B cell (primary cell): Measurements from ENCODE around the gene LOX. TPM values are rescaled to one million over a fixed set of nuclear protein-coding genes. Genes with fewer than 3 reads are reported as not detected.

Experiments
- ATAC-seq: fragments of 200-7000 bp; cut with Tn5 transposase; one replicate; pipeline ENCODE4 v1.10.0; 2021; ENCODE audit warnings: low read depth, mild to moderate bottlenecking, moderate number of reproducible peaks, moderate library complexity
- CTCF ChIA-PET: fragments of 350-600 bp; sonication (Branson Sonifier 250); formaldehyde crosslinking; loops from one replicate; lab custom pipeline; 2021; ENCODE audit warnings: antibody characterized with exemption, inconsistent platforms; lab: Charles Lee
- POLR2A ChIA-PET: fragments of 350-600 bp; sonication (Branson Sonifier 250); formaldehyde crosslinking; loops from one replicate; lab custom pipeline; 2021; ENCODE audit warnings: antibody characterized with exemption; lab: Charles Lee
- DNase-seq: peaks from one replicate; pipeline ENCODE4 v3.0.0; 2013
- H2AFZ ChIP-seq: 2 replicates; pipeline ENCODE4 v1.6.1; 2012; ENCODE audit warnings: mild to moderate bottlenecking, low read depth, low read length; ENCODE audit not compliant: insufficient read depth, poor library complexity, severe bottlenecking
- H3K27ac ChIP-seq, 2 donors: 1 replicate in 1 of 2; 2 replicates in 1 of 2; pipeline ENCODE4 v1.5.1; 2012 to 2013; ENCODE audit warnings: low read length in 2 of 2, mild to moderate bottlenecking in 2 of 2, moderate library complexity in 1 of 2
- H3K27me3 ChIP-seq, 4 experiments: fragments of 200-600 bp in 1 of 4; sonication (generic) in 1 of 4; replicated peaks in 1 of 4; 1 replicate in 2 of 4; 2 replicates in 2 of 4; pipeline versions ENCODE4 v1.6.1 to v1.7.0; 2013 to 2016; ENCODE audit warnings: low read length in 3 of 4, mild to moderate bottlenecking in 2 of 4, mixed read lengths in 1 of 4, moderate library complexity in 1 of 4; ENCODE audit not compliant: insufficient read depth in 4 of 4, control insufficient read depth in 3 of 4; ENCODE audit errors: control extremely low read depth in 1 of 4
- H3K36me3 ChIP-seq, 2 experiments: replicated peaks in 1 of 2; 1 replicate in 1 of 2; 2 replicates in 1 of 2; pipeline versions ENCODE4 v1.6.1 to v1.7.1; 2013; ENCODE audit warnings: low read length in 1 of 2; ENCODE audit not compliant: insufficient read depth in 2 of 2, control insufficient read depth in 1 of 2; ENCODE audit errors: control extremely low read depth in 1 of 2, extremely low read depth in 1 of 2
- H3K4me1 ChIP-seq, 2 donors: fragments of 200-600 bp in 1 of 2; sonication (generic) in 1 of 2; 1 replicate in 1 of 2; 2 replicates in 1 of 2; pipeline versions ENCODE4 v1.5.1 to v1.6.1; 2013 to 2017; ENCODE audit warnings: low read length in 2 of 2; ENCODE audit not compliant: control insufficient read depth in 2 of 2, insufficient read depth in 2 of 2
- H3K4me2 ChIP-seq: replicated peaks from 2 replicates; pipeline ENCODE3; 2012; ENCODE audit warnings: mild to moderate bottlenecking, low read depth, low read length; ENCODE audit not compliant: poor library complexity, severe bottlenecking
- H3K4me3 ChIP-seq, 5 experiments: fragments of 200-600 bp in 1 of 5; sonication (generic) in 1 of 5; 1 replicate in 3 of 5; 2 replicates in 2 of 5; pipeline versions ENCODE4 v1.5.1 to v1.7.0; 2011 to 2016; ENCODE audit warnings: low read length in 4 of 5, mild to moderate bottlenecking in 4 of 5, low read depth in 2 of 5, control low read depth in 1 of 5, moderate library complexity in 1 of 5; ENCODE audit not compliant: insufficient read depth in 1 of 5; ENCODE audit errors: control extremely low read depth in 1 of 5, extremely low read depth in 1 of 5
- H3K79me2 ChIP-seq: fragments of 200-600 bp; sonication (generic); one replicate; pipeline ENCODE4 v1.6.0; 2016; ENCODE audit warnings: low read length; ENCODE audit not compliant: control insufficient read depth, insufficient read depth
- H3K9ac ChIP-seq: fragments of 200-600 bp; sonication (generic); 2 replicates; pipeline ENCODE4 v1.6.1; 2017; ENCODE audit warnings: mild to moderate bottlenecking, low read length, moderate library complexity
- H3K9me3 ChIP-seq, 3 donors: one replicate each; pipeline versions ENCODE4 v1.6.1 to v1.7.1; 2013; ENCODE audit warnings: low read length in 2 of 3; ENCODE audit not compliant: control insufficient read depth in 2 of 3, insufficient read depth in 1 of 3; ENCODE audit errors: control extremely low read depth in 1 of 3
- H4K20me1 ChIP-seq: 2 replicates; pipeline ENCODE4 v1.6.0; 2012; ENCODE audit warnings: mild to moderate bottlenecking, low read length; ENCODE audit not compliant: insufficient read depth, control insufficient read depth, poor library complexity, severe bottlenecking
- H3K27ac Mint-ChIP-seq: one replicate; pipeline ENCODE4 v1.8.0; 2021; ENCODE audit warnings: mixed read lengths
- H3K27me3 Mint-ChIP-seq: one replicate; pipeline ENCODE4 v1.8.0; 2021; ENCODE audit warnings: mixed read lengths
- H3K4me1 Mint-ChIP-seq: one replicate; pipeline ENCODE4 v1.8.0; 2021; ENCODE audit warnings: mixed read lengths
- H3K4me3 Mint-ChIP-seq: one replicate; pipeline ENCODE4 v1.8.0; 2021; ENCODE audit warnings: mixed read lengths
- H3K9me3 Mint-ChIP-seq: one replicate; pipeline ENCODE4 v1.8.0; 2022; ENCODE audit warnings: mixed read lengths; ENCODE audit not compliant: insufficient read depth
- EZH2 ChIP-seq: IDR thresholded peaks from 2 replicates; pipeline ENCODE4 v1.6.1; 2012; ENCODE audit warnings: borderline replicate concordance, low read depth, mild to moderate bottlenecking, moderate library complexity, low read length; ENCODE audit not compliant: insufficient read depth, poor library complexity, severe bottlenecking
- whole genome bisulfite sequencing: methylation state at CpG from one replicate; pipeline ENCODE4 v1.1.5; 2013; ENCODE audit warnings: missing lambda C conversion rate; ENCODE audit not compliant: insufficient coverage; 5-methylcytosine and 5-hydroxymethylcytosine counted together
- intact Hi-C: fragments of 100-400 bp; cut with micrococcal nuclease; formaldehyde crosslinking; loops from one replicate; pipeline ENCODE4 v1.10.0; 2022
- polyA plus RNA-seq: library from polyadenylated mRNA; depleted of rRNA; stranded (reverse); fragments of >200 nt; gene quantifications from 2 replicates; pipeline ENCODE4 v1.2.3, GENCODE V29; 2012
- total RNA-seq, 2 donors: library from RNA; stranded (reverse); fragments of 120-200 nt in 1 of 2; gene quantifications; 1 replicate in 1 of 2; 2 replicates in 1 of 2; pipeline versions ENCODE4 v1.2.3 to v1.2.4, GENCODE V29; 2013 to 2022
- TF ChIP-seq, protein P1 (sequence below): fragments of 200-600 bp; IDR thresholded peaks from one replicate; pipeline ENCODE4 v1.8.0; 2022; ENCODE audit warnings: antibody characterized with exemption, mild to moderate bottlenecking

LOX gene
- total and polyA plus RNA-seq, 2 donors (not counting 1 experiment from before 2014, with no cell fraction given), result not detected

DNA sequence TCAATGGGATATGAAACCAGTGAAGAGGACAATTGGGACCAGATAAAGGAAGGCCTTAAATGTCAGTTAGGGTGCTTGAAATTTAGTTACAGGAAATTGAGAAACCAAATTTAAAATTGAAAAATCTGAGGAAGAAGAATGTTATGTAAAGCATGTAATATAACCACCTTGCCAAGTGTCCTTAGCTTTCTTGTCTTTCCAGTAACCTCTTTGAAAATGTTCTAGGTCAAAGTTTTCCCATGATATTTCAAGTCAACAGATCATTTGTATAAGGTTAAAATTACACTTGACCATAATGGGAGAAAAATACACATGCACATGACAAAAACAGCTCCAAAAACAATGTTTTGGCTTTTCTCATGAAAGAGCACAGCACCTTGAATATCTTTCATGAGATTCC, 21.1 kb downstream of the LOX start:
- no peaks in the 10 kb centered on the region for H3K9me3 Mint-ChIP-seq
- Histone ChIP-seq H3K79me2 (no peaks in the 10 kb centered on the region), H3K4me1 (peaks cover 0 to 3% of the 10 kb centered on the region in 2 donors), H3K27ac (no peak overlapping the region), H2AFZ (no peak overlapping the region), H4K20me1 (no peaks in the 10 kb centered on the region), H3K9ac (no peak overlapping the region), H3K36me3 (no peaks in the 10 kb centered on the region), H3K4me3 (no peak overlapping the region), H3K9me3 (no peaks in the 10 kb centered on the region), H3K4me2 (no peak overlapping the region), H3K27me3 (no peaks in the 10 kb centered on the region)
- no peaks in the 10 kb centered on the region for H3K4me1 Mint-ChIP-seq
- POLR2A ChIA-PET, result no interaction called here
- DNase-seq (no peak), ATAC-seq (no peak)
- CTCF ChIA-PET, result no interaction called here
- H3K27ac Mint-ChIP-seq, result no peak overlapping the region
- H3K27me3 Mint-ChIP-seq, result no peaks in the 10 kb centered on the region
- no peak overlapping the region for H3K4me3 Mint-ChIP-seq
- intact Hi-C loops, result no loop called here
- TF ChIP-seq EZH2, result no peak
- TF ChIP-seq, protein P1, sequence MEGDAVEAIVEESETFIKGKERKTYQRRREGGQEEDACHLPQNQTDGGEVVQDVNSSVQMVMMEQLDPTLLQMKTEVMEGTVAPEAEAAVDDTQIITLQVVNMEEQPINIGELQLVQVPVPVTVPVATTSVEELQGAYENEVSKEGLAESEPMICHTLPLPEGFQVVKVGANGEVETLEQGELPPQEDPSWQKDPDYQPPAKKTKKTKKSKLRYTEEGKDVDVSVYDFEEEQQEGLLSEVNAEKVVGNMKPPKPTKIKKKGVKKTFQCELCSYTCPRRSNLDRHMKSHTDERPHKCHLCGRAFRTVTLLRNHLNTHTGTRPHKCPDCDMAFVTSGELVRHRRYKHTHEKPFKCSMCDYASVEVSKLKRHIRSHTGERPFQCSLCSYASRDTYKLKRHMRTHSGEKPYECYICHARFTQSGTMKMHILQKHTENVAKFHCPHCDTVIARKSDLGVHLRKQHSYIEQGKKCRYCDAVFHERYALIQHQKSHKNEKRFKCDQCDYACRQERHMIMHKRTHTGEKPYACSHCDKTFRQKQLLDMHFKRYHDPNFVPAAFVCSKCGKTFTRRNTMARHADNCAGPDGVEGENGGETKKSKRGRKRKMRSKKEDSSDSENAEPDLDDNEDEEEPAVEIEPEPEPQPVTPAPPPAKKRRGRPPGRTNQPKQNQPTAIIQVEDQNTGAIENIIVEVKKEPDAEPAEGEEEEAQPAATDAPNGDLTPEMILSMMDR, result no peak

DNA sequence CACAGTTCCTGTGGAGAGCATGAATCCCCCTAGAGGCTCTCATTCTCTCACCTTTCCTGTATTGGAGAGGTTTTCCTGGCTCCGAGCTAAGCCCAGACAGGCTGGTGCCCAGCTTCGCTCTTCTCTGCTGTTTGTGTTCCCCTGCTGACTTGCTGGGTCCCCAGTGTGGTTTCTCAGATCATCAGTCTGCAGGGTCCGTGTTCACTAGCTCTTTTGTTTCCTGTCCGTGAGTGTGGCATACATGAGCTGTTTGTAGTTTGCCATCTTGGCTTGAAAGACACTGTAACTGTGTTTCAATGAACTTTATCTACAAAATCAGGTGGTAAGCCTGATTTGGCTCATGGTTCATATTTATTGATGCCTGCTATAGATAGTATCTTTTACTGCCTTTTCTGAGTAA, 23.8 kb downstream of the LOX start:
- H3K27me3 ChIP-seq, result no peaks in the 10 kb centered on the region
- 50% methylated on average over 2 of the region's 4 CpGs for WGBS
- no peaks in the 10 kb centered on the region for H3K9me3 Mint-ChIP-seq
- H3K4me1 ChIP-seq, result peaks cover 0 to 3% of the 10 kb centered on the region in 2 donors
- H3K27ac Mint-ChIP-seq, result no peak overlapping the region
- intact Hi-C loops, result no loop called here
- DNase-seq (no peak), ATAC-seq (no peak)
- CTCF ChIA-PET, result no interaction called here
- no peak overlapping the region for H3K4me3 ChIP-seq
- no peaks in the 10 kb centered on the region for H3K27me3 Mint-ChIP-seq
- H3K9ac ChIP-seq, result no peak overlapping the region
- POLR2A ChIA-PET, result no interaction called here
- no peaks in the 10 kb centered on the region for H3K79me2 ChIP-seq
- no peak overlapping the region for H3K4me3 Mint-ChIP-seq
- H3K9me3 ChIP-seq, result no peaks in the 10 kb centered on the region
- no peak overlapping the region for H3K27ac ChIP-seq
- H2AFZ ChIP-seq, result no peak overlapping the region
- no peak for TF ChIP-seq EZH2
- TF ChIP-seq, protein P1, result no peak
- no peaks in the 10 kb centered on the region for H4K20me1 ChIP-seq
- no peak overlapping the region for H3K4me2 ChIP-seq
- no peaks in the 10 kb centered on the region for H3K4me1 Mint-ChIP-seq
- no peaks in the 10 kb centered on the region for H3K36me3 ChIP-seq
